Measurements from ENCODE around the gene G3BP1. TPM values are rescaled to one million over a fixed set of nuclear protein-coding genes. Genes with fewer than 3 reads are reported as not detected.

The G3BP1 gene
- total RNA-seq, 1 experiment from 2014 or later, result 400 TPM

DNA sequence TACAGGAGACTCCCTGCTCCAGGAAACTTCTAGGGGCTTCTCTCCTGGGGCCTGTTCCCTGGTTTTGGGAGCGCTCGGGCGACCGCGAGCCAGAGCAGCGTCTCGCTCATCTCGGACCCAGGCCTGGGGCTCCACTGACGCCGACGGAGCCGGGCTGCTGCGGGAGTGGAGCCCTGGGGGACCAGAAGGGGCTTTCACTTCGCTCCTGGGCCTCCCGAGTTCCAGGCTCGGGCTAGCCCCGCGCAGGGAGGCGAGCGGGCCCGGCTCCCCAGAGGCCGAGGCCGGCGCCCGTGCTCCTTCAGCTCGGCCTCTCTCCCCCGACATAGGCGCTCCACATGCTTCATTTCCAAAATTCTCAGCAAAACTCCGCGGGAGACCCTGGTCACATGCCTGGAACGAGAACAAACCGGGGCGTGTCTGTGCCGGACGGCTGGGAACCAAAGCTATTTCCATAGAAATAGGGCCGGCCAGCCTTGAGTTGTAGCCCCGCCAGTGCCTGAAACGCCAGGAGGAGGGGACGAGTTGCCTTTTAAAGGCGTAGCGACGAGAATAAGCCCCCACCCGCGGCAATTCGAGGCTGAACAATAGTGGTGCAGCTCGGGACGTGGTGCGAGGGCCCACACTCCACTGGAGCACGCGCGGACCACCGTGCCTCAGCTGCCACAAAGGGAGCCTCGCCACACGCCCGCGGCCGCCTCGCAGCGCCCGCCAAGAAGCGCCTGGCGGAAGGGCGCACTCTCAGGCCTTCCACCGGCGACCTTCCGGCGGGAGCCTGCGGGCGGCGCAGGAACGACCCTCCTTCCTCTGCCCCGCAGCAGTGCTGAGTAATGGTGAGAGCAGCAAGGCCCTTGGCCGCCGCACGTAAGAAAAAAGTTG is 1.1 kb upstream of the G3BP1 start (continued):
- TF ChIP-seq, protein P1, sequence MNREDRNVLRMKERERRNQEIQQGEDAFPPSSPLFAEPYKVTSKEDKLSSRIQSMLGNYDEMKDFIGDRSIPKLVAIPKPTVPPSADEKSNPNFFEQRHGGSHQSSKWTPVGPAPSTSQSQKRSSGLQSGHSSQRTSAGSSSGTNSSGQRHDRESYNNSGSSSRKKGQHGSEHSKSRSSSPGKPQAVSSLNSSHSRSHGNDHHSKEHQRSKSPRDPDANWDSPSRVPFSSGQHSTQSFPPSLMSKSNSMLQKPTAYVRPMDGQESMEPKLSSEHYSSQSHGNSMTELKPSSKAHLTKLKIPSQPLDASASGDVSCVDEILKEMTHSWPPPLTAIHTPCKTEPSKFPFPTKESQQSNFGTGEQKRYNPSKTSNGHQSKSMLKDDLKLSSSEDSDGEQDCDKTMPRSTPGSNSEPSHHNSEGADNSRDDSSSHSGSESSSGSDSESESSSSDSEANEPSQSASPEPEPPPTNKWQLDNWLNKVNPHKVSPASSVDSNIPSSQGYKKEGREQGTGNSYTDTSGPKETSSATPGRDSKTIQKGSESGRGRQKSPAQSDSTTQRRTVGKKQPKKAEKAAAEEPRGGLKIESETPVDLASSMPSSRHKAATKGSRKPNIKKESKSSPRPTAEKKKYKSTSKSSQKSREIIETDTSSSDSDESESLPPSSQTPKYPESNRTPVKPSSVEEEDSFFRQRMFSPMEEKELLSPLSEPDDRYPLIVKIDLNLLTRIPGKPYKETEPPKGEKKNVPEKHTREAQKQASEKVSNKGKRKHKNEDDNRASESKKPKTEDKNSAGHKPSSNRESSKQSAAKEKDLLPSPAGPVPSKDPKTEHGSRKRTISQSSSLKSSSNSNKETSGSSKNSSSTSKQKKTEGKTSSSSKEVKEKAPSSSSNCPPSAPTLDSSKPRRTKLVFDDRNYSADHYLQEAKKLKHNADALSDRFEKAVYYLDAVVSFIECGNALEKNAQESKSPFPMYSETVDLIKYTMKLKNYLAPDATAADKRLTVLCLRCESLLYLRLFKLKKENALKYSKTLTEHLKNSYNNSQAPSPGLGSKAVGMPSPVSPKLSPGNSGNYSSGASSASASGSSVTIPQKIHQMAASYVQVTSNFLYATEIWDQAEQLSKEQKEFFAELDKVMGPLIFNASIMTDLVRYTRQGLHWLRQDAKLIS (CRISPR knock-in tag; IDR thresholded peaks at IDR 0.05; ENCODE audit: borderline replicate concordance), result no peak
- TF ChIP-seq ZNF219 (CRISPR knock-in tag; IDR thresholded peaks at IDR 0.05; ENCODE audit: borderline replicate concordance) (no peak), TEAD4 (CRISPR knock-in tag; IDR thresholded peaks at IDR 0.05) (no peak), ZNF281 (CRISPR knock-in tag; IDR thresholded peaks at IDR 0.05) (no peak), TEAD1 (CRISPR knock-in tag; IDR thresholded peaks at IDR 0.05) (no peak), E2F5 (CRISPR knock-in tag; IDR thresholded peaks at IDR 0.05) (no peak; the same call in 1 of the 2 replicates), ATF1 (CRISPR knock-in tag; IDR thresholded peaks at IDR 0.05) (no peak), ZBTB21 (CRISPR knock-in tag; IDR thresholded peaks at IDR 0.05; ENCODE audit: borderline replicate concordance) (0 out of 2 replicates have a peak, but pooled peaks have one; percentile 63), RORB (CRISPR knock-in tag; IDR thresholded peaks at IDR 0.05) (no peak), SOX15 (CRISPR knock-in tag; IDR thresholded peaks at IDR 0.05) (no peak), TCF7 (CRISPR knock-in tag; IDR thresholded peaks at IDR 0.05; ENCODE audit: low read depth) (no peak), MYBL2 (CRISPR knock-in tag; IDR thresholded peaks at IDR 0.05) (peak; percentile 34; the same call in 1 of the 2 replicates), TP53 (CRISPR knock-in tag; IDR thresholded peaks at IDR 0.05) (0 out of 2 replicates have a peak, but pooled peaks have one; percentile 50), ZNF423 (CRISPR knock-in tag; IDR thresholded peaks at IDR 0.05) (no peak), HMGA2 (CRISPR knock-in tag; IDR thresholded peaks at IDR 0.05) (no peak), ZNF232 (CRISPR knock-in tag; IDR thresholded peaks at IDR 0.05) (peak; percentile 79)
- TF ChIP-seq, protein P2, sequence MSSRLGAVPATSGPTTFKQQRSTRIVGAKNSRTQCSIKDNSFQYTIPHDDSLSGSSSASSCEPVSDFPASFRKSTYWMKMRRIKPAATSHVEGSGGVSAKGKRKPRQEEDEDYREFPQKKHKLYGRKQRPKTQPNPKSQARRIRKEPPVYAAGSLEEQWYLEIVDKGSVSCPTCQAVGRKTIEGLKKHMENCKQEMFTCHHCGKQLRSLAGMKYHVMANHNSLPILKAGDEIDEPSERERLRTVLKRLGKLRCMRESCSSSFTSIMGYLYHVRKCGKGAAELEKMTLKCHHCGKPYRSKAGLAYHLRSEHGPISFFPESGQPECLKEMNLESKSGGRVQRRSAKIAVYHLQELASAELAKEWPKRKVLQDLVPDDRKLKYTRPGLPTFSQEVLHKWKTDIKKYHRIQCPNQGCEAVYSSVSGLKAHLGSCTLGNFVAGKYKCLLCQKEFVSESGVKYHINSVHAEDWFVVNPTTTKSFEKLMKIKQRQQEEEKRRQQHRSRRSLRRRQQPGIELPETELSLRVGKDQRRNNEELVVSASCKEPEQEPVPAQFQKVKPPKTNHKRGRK (CRISPR knock-in tag; IDR thresholded peaks at IDR 0.05; ENCODE audit: borderline replicate concordance), result no peak
- TF ChIP-seq, protein P3, sequence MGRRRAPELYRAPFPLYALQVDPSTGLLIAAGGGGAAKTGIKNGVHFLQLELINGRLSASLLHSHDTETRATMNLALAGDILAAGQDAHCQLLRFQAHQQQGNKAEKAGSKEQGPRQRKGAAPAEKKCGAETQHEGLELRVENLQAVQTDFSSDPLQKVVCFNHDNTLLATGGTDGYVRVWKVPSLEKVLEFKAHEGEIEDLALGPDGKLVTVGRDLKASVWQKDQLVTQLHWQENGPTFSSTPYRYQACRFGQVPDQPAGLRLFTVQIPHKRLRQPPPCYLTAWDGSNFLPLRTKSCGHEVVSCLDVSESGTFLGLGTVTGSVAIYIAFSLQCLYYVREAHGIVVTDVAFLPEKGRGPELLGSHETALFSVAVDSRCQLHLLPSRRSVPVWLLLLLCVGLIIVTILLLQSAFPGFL (CRISPR knock-in tag; IDR thresholded peaks at IDR 0.05; ENCODE audit: borderline replicate concordance), result no peak
- TF ChIP-seq, protein P4, sequence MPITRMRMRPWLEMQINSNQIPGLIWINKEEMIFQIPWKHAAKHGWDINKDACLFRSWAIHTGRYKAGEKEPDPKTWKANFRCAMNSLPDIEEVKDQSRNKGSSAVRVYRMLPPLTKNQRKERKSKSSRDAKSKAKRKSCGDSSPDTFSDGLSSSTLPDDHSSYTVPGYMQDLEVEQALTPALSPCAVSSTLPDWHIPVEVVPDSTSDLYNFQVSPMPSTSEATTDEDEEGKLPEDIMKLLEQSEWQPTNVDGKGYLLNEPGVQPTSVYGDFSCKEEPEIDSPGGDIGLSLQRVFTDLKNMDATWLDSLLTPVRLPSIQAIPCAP (CRISPR knock-in tag; IDR thresholded peaks at IDR 0.05), result no peak; the same call in 1 of the 2 replicates
- TF ChIP-seq, protein P5, sequence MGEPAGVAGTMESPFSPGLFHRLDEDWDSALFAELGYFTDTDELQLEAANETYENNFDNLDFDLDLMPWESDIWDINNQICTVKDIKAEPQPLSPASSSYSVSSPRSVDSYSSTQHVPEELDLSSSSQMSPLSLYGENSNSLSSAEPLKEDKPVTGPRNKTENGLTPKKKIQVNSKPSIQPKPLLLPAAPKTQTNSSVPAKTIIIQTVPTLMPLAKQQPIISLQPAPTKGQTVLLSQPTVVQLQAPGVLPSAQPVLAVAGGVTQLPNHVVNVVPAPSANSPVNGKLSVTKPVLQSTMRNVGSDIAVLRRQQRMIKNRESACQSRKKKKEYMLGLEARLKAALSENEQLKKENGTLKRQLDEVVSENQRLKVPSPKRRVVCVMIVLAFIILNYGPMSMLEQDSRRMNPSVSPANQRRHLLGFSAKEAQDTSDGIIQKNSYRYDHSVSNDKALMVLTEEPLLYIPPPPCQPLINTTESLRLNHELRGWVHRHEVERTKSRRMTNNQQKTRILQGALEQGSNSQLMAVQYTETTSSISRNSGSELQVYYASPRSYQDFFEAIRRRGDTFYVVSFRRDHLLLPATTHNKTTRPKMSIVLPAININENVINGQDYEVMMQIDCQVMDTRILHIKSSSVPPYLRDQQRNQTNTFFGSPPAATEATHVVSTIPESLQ (CRISPR knock-in tag; IDR thresholded peaks at IDR 0.05), result no peak
- TF ChIP-seq, protein P6, sequence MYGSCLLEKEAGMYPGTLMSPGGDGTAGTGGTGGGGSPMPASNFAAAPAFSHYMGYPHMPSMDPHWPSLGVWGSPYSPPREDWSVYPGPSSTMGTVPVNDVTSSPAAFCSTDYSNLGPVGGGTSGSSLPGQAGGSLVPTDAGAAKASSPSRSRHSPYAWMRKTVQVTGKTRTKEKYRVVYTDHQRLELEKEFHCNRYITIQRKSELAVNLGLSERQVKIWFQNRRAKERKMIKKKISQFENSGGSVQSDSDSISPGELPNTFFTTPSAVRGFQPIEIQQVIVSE (CRISPR knock-in tag; IDR thresholded peaks at IDR 0.05; ENCODE audit: borderline replicate concordance), result no peak
- TF ChIP-seq, protein P7, sequence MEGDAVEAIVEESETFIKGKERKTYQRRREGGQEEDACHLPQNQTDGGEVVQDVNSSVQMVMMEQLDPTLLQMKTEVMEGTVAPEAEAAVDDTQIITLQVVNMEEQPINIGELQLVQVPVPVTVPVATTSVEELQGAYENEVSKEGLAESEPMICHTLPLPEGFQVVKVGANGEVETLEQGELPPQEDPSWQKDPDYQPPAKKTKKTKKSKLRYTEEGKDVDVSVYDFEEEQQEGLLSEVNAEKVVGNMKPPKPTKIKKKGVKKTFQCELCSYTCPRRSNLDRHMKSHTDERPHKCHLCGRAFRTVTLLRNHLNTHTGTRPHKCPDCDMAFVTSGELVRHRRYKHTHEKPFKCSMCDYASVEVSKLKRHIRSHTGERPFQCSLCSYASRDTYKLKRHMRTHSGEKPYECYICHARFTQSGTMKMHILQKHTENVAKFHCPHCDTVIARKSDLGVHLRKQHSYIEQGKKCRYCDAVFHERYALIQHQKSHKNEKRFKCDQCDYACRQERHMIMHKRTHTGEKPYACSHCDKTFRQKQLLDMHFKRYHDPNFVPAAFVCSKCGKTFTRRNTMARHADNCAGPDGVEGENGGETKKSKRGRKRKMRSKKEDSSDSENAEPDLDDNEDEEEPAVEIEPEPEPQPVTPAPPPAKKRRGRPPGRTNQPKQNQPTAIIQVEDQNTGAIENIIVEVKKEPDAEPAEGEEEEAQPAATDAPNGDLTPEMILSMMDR (IDR thresholded peaks at IDR 0.05), result no peak

Data from WTC11 (cell line).